Fibroblast of lung (primary cell): ENCODE measurements around the gene CORO2B. TPM values are rescaled to one million over a fixed set of nuclear protein-coding genes. Genes with fewer than 3 reads are reported as not detected.

Experiments
- DNase-seq, 2 donors: peaks; one replicate each; pipeline versions ENCODE4 v3.0.0 to v3.0.0-alpha.2; 2010; ENCODE audit warnings: low read depth in 2 of 2
- H2AFZ ChIP-seq: 2 replicates; pipeline ENCODE4 v1.5.1; 2012; ENCODE audit warnings: low read length, control low read depth, inconsistent platforms
- H3K27ac ChIP-seq: 2 replicates; pipeline ENCODE4 v1.5.1; 2011; ENCODE audit warnings: low read length, control low read depth; ENCODE audit not compliant: insufficient read depth
- H3K27me3 ChIP-seq: 2 replicates; pipeline ENCODE4 v1.5.1; 2011; ENCODE audit warnings: mild to moderate bottlenecking, low read length; ENCODE audit not compliant: control insufficient read depth, insufficient read depth
- H3K36me3 ChIP-seq: 2 replicates; pipeline ENCODE4 v1.5.1; 2011; ENCODE audit warnings: low read length; ENCODE audit not compliant: control insufficient read depth, insufficient read depth
- H3K4me1 ChIP-seq: 2 replicates; pipeline ENCODE4 v1.5.1; 2011; ENCODE audit warnings: low read length; ENCODE audit not compliant: control insufficient read depth, insufficient read depth; ENCODE audit errors: extremely low read depth
- H3K4me2 ChIP-seq: 2 replicates; pipeline ENCODE4 v1.5.1; 2011; ENCODE audit warnings: low read length, control low read depth; ENCODE audit not compliant: insufficient read depth; ENCODE audit errors: extremely low read depth
- H3K4me3 ChIP-seq, 4 experiments: fragments of 200-600 bp in 1 of 4; sonication (generic) in 1 of 4; replicated peaks in 1 of 4; 2 replicates each; pipeline ENCODE4 v1.5.1; 2011 to 2016; ENCODE audit warnings: low read length in 4 of 4, low read depth in 3 of 4, mild to moderate bottlenecking in 3 of 4, control low read depth in 2 of 4, inconsistent platforms in 1 of 4, mixed read lengths in 1 of 4; ENCODE audit not compliant: insufficient read depth in 1 of 4; ENCODE audit errors: control extremely low read depth in 1 of 4
- H3K79me2 ChIP-seq: 2 replicates; pipeline ENCODE4 v1.5.1; 2012; ENCODE audit warnings: mild to moderate bottlenecking, low read length, inconsistent platforms; ENCODE audit not compliant: control insufficient read depth, insufficient read depth
- H3K9ac ChIP-seq: 2 replicates; pipeline ENCODE4 v1.5.1; 2011; ENCODE audit warnings: mild to moderate bottlenecking, low read length, control low read depth; ENCODE audit not compliant: insufficient read depth
- H3K9me3 ChIP-seq: 2 replicates; pipeline ENCODE4 v1.5.1; 2012; ENCODE audit warnings: low read depth, low read length; ENCODE audit not compliant: control insufficient read depth, insufficient read depth
- H4K20me1 ChIP-seq: 2 replicates; pipeline ENCODE4 v1.5.1; 2011; ENCODE audit warnings: low read length; ENCODE audit not compliant: control insufficient read depth, insufficient read depth; ENCODE audit errors: extremely low read depth
- EZH2 ChIP-seq: IDR thresholded peaks from 2 replicates; pipeline ENCODE4 v1.5.1; 2012; ENCODE audit warnings: low read length, control low read depth, mild to moderate bottlenecking; ENCODE audit errors: missing control alignments
- polyA plus RNA-seq, 2 donors: library from polyadenylated mRNA; depleted of rRNA in 1 of 2; stranded (reverse) in 1 of 2; unstranded in 1 of 2; fragments of >200 nt; gene quantifications; 2 replicates each; pipeline ENCODE4 v1.2.1, GENCODE V29; 2011 to 2012; ENCODE audit warnings: missing spikeins in 1 of 2
- total RNA-seq: library from RNA; depleted of rRNA; stranded (reverse); fragments of >200 nt; gene quantifications from 2 replicates; pipeline ENCODE4 v1.2.1, GENCODE V29; 2014
- TF ChIP-seq, protein P1 (sequence below), 2 donors: IDR thresholded peaks in 1 of 2; conservative IDR thresholded peaks in 1 of 2; 1 replicate in 1 of 2; 2 replicates in 1 of 2; pipeline ENCODE4 v1.5.1; 2011 to 2012; ENCODE audit warnings: low read length in 2 of 2, control low read depth in 1 of 2, inconsistent platforms in 1 of 2, low read depth in 1 of 2, mild to moderate bottlenecking in 1 of 2

The CORO2B gene
- total and polyA plus RNA-seq, 2 donors (not counting 1 experiment from before 2014, with no cell fraction given) = 17.5 to 25.3 TPM

GRCh38 chr15:68691705-68692104 is 112.9 kb downstream of the CORO2B start:
- H3K9me3 ChIP-seq = no peaks in the 10 kb centered on the region
- no peak overlapping the region for H3K27ac ChIP-seq
- H4K20me1 ChIP-seq = no peaks in the 10 kb centered on the region
- no peak overlapping the region for H3K9ac ChIP-seq
- H3K27me3 ChIP-seq = no peaks in the 10 kb centered on the region
- H3K4me1 ChIP-seq = peaks cover 3% of the 10 kb centered on the region
- no peak overlapping the region for H3K4me3 ChIP-seq
- no peak for TF ChIP-seq EZH2
- TF ChIP-seq, protein P1, sequence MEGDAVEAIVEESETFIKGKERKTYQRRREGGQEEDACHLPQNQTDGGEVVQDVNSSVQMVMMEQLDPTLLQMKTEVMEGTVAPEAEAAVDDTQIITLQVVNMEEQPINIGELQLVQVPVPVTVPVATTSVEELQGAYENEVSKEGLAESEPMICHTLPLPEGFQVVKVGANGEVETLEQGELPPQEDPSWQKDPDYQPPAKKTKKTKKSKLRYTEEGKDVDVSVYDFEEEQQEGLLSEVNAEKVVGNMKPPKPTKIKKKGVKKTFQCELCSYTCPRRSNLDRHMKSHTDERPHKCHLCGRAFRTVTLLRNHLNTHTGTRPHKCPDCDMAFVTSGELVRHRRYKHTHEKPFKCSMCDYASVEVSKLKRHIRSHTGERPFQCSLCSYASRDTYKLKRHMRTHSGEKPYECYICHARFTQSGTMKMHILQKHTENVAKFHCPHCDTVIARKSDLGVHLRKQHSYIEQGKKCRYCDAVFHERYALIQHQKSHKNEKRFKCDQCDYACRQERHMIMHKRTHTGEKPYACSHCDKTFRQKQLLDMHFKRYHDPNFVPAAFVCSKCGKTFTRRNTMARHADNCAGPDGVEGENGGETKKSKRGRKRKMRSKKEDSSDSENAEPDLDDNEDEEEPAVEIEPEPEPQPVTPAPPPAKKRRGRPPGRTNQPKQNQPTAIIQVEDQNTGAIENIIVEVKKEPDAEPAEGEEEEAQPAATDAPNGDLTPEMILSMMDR (conservative IDR thresholded peaks at IDR 0.05 in 1 of 2, IDR thresholded peaks at IDR 0.05 in 1 of 2; ENCODE audit: low read depth in 1 of 2, low read length in 2 of 2) = no peak
- DNase-seq = peak in 1 of 2 donors; percentile 9
- no peak overlapping the region for H3K4me2 ChIP-seq
- H2AFZ ChIP-seq = no peak overlapping the region
- peaks cover 2% of the 10 kb centered on the region for H3K36me3 ChIP-seq
- H3K79me2 ChIP-seq = no peaks in the 10 kb centered on the region

DNA sequence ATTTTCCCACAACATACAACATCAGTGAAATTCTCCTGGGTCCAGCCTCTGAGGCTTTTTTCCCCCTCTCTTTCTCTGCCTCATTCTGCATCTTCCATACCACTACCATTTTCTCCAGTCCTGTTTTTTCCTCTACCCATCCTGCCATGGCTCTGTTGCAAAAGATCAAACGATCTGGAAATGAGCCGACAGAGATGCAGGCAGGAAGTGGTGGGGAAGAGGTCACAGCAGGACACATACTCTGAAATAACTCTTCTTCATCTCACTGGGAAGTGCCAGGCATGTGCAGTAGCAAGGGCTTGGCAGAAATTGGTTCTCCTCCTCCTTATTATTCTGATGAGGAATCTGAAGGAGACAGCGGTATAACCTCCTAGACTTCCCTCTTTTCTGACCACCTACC is 114.3 kb downstream of the CORO2B start:
- no peak overlapping the region for H2AFZ ChIP-seq
- no peaks in the 10 kb centered on the region for H4K20me1 ChIP-seq
- no peak overlapping the region for H3K9ac ChIP-seq
- no peak overlapping the region for H3K4me2 ChIP-seq
- TF ChIP-seq, protein P1 (conservative IDR thresholded peaks at IDR 0.05 in 1 of 2, IDR thresholded peaks at IDR 0.05 in 1 of 2; ENCODE audit: low read depth in 1 of 2, low read length in 2 of 2) = no peak
- no peak for TF ChIP-seq EZH2
- H3K9me3 ChIP-seq = no peaks in the 10 kb centered on the region
- H3K4me3 ChIP-seq = no peak overlapping the region
- H3K4me1 ChIP-seq = peaks cover 3% of the 10 kb centered on the region
- peaks cover 4% of the 10 kb centered on the region for H3K36me3 ChIP-seq
- no peaks in the 10 kb centered on the region for H3K27me3 ChIP-seq
- DNase-seq = peak; percentile 33 to 39
- H3K27ac ChIP-seq = no peak overlapping the region
- no peaks in the 10 kb centered on the region for H3K79me2 ChIP-seq

- H2AFZ ChIP-seq = no peak overlapping the region
- no peak for DNase-seq
- H3K27me3 ChIP-seq = no peaks in the 10 kb centered on the region
- peaks cover 4% of the 10 kb centered on the region for H3K36me3 ChIP-seq
- no peaks in the 10 kb centered on the region for H3K79me2 ChIP-seq
- no peaks in the 10 kb centered on the region for H4K20me1 ChIP-seq
- H3K9me3 ChIP-seq = no peaks in the 10 kb centered on the region
- peaks cover 3% of the 10 kb centered on the region for H3K4me1 ChIP-seq
- no peak for TF ChIP-seq EZH2
- TF ChIP-seq, protein P1 (conservative IDR thresholded peaks at IDR 0.05 in 1 of 2, IDR thresholded peaks at IDR 0.05 in 1 of 2; ENCODE audit: low read depth in 1 of 2, low read length in 2 of 2) = no peak
- no peak overlapping the region for H3K27ac ChIP-seq
- H3K9ac ChIP-seq = no peak overlapping the region
- H3K4me3 ChIP-seq = no peak overlapping the region
- H3K4me2 ChIP-seq = no peak overlapping the region
These were observed 115.3 kb downstream of the CORO2B start for GRCh38 chr15:68694111-68694510.
